Caco-2 (cell line): ENCODE data around the gene ZG16. TPM values are rescaled to one million over a fixed set of nuclear protein-coding genes. Genes with fewer than 3 reads are reported as not detected.

Source experiments
- BruUV-seq: library from RNA; stranded (reverse); fragments of 400-500 nt; replicated peaks from 2 replicates; lab custom pipeline; 2021; lab: Mats Ljungman, UMichigan
- CTCF ChIA-PET: fragments of 300-600 bp; sonication (Branson Sonifier 250); formaldehyde crosslinking; loops from one replicate; lab custom pipeline; 2022; ENCODE audit warnings: antibody characterized with exemption; lab: Charles Lee
- POLR2A ChIA-PET: fragments of 300-600 bp; sonication (Branson Sonifier 250); formaldehyde crosslinking; loops from one replicate; lab custom pipeline; 2022; ENCODE audit warnings: antibody characterized with exemption; lab: Charles Lee
- DNase-seq, 2 experiments: peaks; one replicate each; pipeline versions ENCODE4 v3.0.0 to v3.0.0-alpha.2; 2020 to 2022
- H3K27me3 ChIP-seq: replicated peaks from 2 replicates; pipeline ENCODE4 v1.6.0; 2011; ENCODE audit warnings: low read length; ENCODE audit not compliant: control insufficient read depth, insufficient read depth
- H3K36me3 ChIP-seq: 2 replicates; pipeline ENCODE4 v1.5.1; 2011; ENCODE audit warnings: low read length; ENCODE audit not compliant: control insufficient read depth, insufficient read depth
- H3K4me1 ChIP-seq: fragments of 250-450 bp; sonication (Bioruptor Pico); 2 replicates; pipeline ENCODE4 v1.5.1; 2020; ENCODE audit warnings: mild to moderate bottlenecking
- H3K4me3 ChIP-seq: 2 replicates; pipeline ENCODE4 v1.5.1; 2011; ENCODE audit warnings: low read depth, mild to moderate bottlenecking, control low read depth, low read length
- H3K9me3 ChIP-seq: fragments of 250-450 bp; sonication (Bioruptor Pico); 2 replicates; pipeline ENCODE4 v1.5.1; 2020; ENCODE audit warnings: mild to moderate bottlenecking, moderate library complexity
- H3K27ac Mint-ChIP-seq: one replicate; pipeline ENCODE4 v1.8.0; 2022; ENCODE audit warnings: mixed read lengths; ENCODE audit not compliant: unreplicated experiment
- H3K27me3 Mint-ChIP-seq: one replicate; pipeline ENCODE4 v1.8.0; 2022; ENCODE audit warnings: mixed read lengths; ENCODE audit not compliant: insufficient read depth, unreplicated experiment
- H3K36me3 Mint-ChIP-seq: one replicate; pipeline ENCODE4 v1.8.0; 2022; ENCODE audit warnings: mild to moderate bottlenecking, mixed read lengths; ENCODE audit not compliant: insufficient read depth, unreplicated experiment
- H3K4me1 Mint-ChIP-seq: one replicate; pipeline ENCODE4 v1.8.0; 2022; ENCODE audit warnings: low read depth, mixed read lengths; ENCODE audit not compliant: unreplicated experiment
- H3K4me3 Mint-ChIP-seq: one replicate; pipeline ENCODE4 v1.8.0; 2022; ENCODE audit warnings: mild to moderate bottlenecking, moderate library complexity, mixed read lengths; ENCODE audit not compliant: unreplicated experiment
- H3K9me3 Mint-ChIP-seq: one replicate; pipeline ENCODE4 v1.8.0; 2022; ENCODE audit warnings: mixed read lengths; ENCODE audit not compliant: unreplicated experiment
- CTCF ChIP-seq, 2 experiments: fragments of 200-600 bp in 1 of 2; IDR thresholded peaks; 1 replicate in 1 of 2; 2 replicates in 1 of 2; pipeline versions ENCODE4 v1.5.1 to v1.8.0; 2011 to 2022; ENCODE audit warnings: antibody characterized with exemption in 1 of 2, control low read depth in 1 of 2, inconsistent platforms in 1 of 2, low read depth in 1 of 2, low read length in 1 of 2, mild to moderate bottlenecking in 1 of 2, moderate library complexity in 1 of 2; ENCODE audit not compliant: insufficient read depth in 1 of 2, severe bottlenecking in 1 of 2, unreplicated experiment in 1 of 2
- intact Hi-C: fragments of 100-400 bp; cut with micrococcal nuclease; formaldehyde crosslinking; loops from one replicate; pipeline ENCODE4 v1.10.0; 2022; ENCODE audit not compliant: unreplicated experiment
- total RNA-seq: library from RNA; stranded (reverse); gene quantifications from 2 replicates; pipeline ENCODE4 v1.2.3, GENCODE V29; 2022

The ZG16 gene
- total RNA-seq, 1 experiment from 2014 or later, result 1.9 TPM

- peak within 1 kb of the TSS; percentile 87 for H3K4me3 Mint-ChIP-seq
- BruUV-seq, result no TSS peak
- H3K4me1 Mint-ChIP-seq, result peaks cover 29% of the 10 kb centered on the region
- DNase-seq, result peak in 1 of 2 experiments; percentile 96
- H3K27me3 ChIP-seq, result no peaks in the 10 kb centered on the region
- H3K27ac Mint-ChIP-seq, result peak within 1 kb of the TSS; percentile 92
- peaks cover 85% of the 10 kb centered on the region for H3K36me3 Mint-ChIP-seq
- no peak for TF ChIP-seq CTCF (IDR thresholded peaks at IDR 0.05; ENCODE audit: insufficient read depth in 1 of 2, low read depth in 1 of 2, low read length in 1 of 2, severe bottlenecking in 1 of 2, unreplicated experiment in 1 of 2)
- no peaks in the 10 kb centered on the region for H3K9me3 Mint-ChIP-seq
- H3K4me3 ChIP-seq, result peak within 1 kb of the TSS; percentile 90
- intact Hi-C loops, result loop anchor here (5.0 kb wide), 1 partner anchor 104 kb away; no protein-coding TSS in a partner anchor
- H3K9me3 ChIP-seq, result no peaks in the 10 kb centered on the region
- peaks cover 12% of the 10 kb centered on the region for H3K36me3 ChIP-seq
- ChIA-PET POLR2A (interaction anchor here (0.5 to 0.6 kb wide), 2 partner anchors 16 to 37 kb away, joined by 3 to 4 read pairs; partner anchors contain the start of gene KIF22), CTCF (interaction anchor here (0.5 to 3.5 kb wide), 3 partner anchors 11 to 172 kb away, joined by 4 to 26 read pairs (median 22); partner anchors contain the start of gene PAGR1)
- H3K27me3 Mint-ChIP-seq, result no peaks in the 10 kb centered on the region
- H3K4me1 ChIP-seq, result peaks cover 25% of the 10 kb centered on the region; the same call in 1 of the 2 replicates
These were observed 28.1 kb downstream of the ZG16 start, which contains the start of gene MAZ for GRCh38 chr16:29806099-29806579. Gene MAZ, plus strand, starts transcription at chr16:29806529. Its CDS starts 173 bp downstream, at chr16:29806702.

- POLR2A ChIA-PET, result interaction anchor here (0.5 to 1.7 kb wide), 5 partner anchors 9 to 224 kb away, joined by 3 to 10 read pairs (median 3); partner anchors contain the start of genes KCTD13, PAGR1 and TLCD3B
- Mint-ChIP-seq H3K4me3 (peak overlapping the region; percentile 87), H3K9me3 (no peaks in the 10 kb centered on the region), H3K36me3 (peaks cover 85% of the 10 kb centered on the region), H3K4me1 (peaks cover 35% of the 10 kb centered on the region), H3K27me3 (no peaks in the 10 kb centered on the region), H3K27ac (peak overlapping the region; percentile 85)
- intact Hi-C loops, result loop anchor here (5.0 kb wide), 1 partner anchor 105 kb away; no protein-coding TSS in a partner anchor
- Histone ChIP-seq H3K36me3 (peaks cover 10% of the 10 kb centered on the region), H3K4me3 (peak overlapping the region; percentile 90), H3K27me3 (no peaks in the 10 kb centered on the region), H3K4me1 (peaks cover 25% of the 10 kb centered on the region; the same call in 1 of the 2 replicates), H3K9me3 (no peaks in the 10 kb centered on the region)
- peak; percentile 81 to 86 for DNase-seq
- no peak for TF ChIP-seq CTCF (IDR thresholded peaks at IDR 0.05; ENCODE audit: insufficient read depth in 1 of 2, low read depth in 1 of 2, low read length in 1 of 2, severe bottlenecking in 1 of 2, unreplicated experiment in 1 of 2)
- CTCF ChIA-PET, result interaction anchor here (0.5 to 3.5 kb wide), 10 partner anchors 10 to 225 kb away, joined by 3 to 26 read pairs (median 6); partner anchors contain the start of genes KCTD13, PAGR1, TAOK2 and TMEM219
- BruUV-seq, result no TSS peak
These were observed 28.8 kb downstream of the ZG16 start for GRCh38 chr16:29806641-29807425.
